T follicular helper cell (primary cell): ENCODE measurements around the gene HPCAL1.
"Not testable (repeated sequence)": the region's sequence is repeated elsewhere in the genome, so short reads cannot be mapped to it uniquely, and the experiment has no call there.

ENCODE experiments used
- DNase-seq: peaks from one replicate; pipeline ENCODE4 v3.0.0-alpha.2; 2020; ENCODE audit warnings: low read depth
- total RNA-seq, 2 experiments: gene quantifications; one replicate each; lab custom pipeline; 2026; lab: John Stamatoyannopoulos, UW

HPCAL1 gene
- 24.7 to 74.4 reads per million in 2 experiments for total RNA-seq

- DNase-seq, result peak; percentile 72
These were observed at the start of gene HPCAL1 for GRCh38 chr2:10302479-10303180. TSS of gene HPCAL1 (plus strand) at chr2:10302904. CDS start at chr2:10419758, 116,854 bp downstream.

DNA sequence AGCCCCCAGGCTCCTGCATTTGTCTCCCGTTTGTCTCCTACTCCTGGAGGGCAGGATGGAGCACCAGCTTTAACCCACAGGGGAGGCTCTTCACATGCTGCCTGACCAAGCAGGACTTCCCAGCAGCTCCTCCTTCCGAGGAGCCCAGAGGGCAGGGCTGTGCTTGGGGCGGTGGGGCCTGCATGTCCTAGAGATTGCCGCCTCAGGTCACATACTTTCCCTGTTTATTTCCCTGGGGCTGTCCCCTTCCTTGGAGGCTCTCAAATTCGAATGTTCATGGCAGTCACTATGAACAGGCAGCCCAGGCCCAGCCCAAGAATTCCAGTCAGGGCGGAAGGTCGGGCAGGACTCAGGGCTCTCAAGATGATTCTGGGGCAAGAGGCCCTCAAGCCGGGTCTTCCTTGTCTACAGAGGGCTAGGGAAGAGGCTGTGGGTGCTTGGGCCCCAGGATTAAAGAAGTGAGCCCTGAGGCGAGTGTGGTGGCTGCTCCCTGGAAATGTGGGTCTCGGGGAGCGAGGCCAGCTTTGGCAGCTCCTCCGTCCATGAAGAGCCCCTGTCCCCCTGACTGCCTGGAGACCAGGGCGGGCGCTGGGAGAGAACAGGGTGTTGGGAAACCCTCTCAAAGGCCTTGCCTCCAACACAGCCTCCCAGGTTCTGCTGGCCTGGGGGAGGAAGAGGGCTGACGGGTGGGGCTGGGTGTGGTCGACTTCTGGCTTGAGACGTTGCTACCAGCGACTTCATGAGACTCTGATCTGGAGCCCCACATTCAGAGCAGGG is 48.9 kb upstream of the HPCAL1 start:
- DNase-seq, result no peak

- no peak for DNase-seq
These were observed 48.1 kb upstream of the HPCAL1 start for GRCh38 chr2:10254373-10255188.

DNA sequence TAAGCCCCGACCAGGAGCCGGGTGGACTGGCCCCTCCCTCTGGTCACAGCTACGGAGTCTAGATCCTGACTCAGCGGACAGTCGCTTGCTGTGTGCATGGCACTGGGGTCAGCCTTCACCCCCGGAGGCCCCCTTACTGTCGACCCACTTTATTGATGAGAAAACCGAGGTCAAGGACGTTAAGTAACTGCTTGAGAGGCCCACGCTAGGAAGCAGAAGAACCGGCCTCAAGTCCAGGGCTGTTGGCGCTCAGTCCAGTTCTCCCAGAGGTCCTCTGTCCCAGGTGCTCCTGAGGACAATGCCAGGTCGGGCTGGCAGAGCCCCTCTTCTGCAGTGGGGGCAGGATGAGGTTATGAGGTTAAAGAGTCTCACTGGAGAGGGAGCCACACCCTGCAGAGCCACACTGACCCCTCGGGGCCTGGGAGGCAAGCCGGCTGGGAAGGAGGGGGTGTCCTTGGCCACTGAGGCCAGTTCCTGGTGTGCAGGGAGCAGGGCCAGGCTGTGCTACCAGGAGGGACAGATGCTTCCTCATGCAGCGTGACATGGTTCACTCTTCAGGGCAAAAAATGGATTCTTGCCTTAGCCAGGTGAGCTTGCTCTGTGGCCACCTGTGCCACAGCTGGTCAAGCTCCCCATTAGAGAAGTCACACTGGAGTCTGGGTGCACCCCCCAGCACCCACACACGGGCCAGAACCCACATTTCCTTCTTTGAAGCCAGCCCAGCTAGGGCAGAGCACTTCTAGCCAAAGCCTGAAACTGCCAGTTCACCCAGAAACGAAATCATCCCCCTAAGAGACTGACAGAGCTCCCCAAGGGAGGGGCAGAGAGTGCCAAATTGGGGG is 47.3 kb upstream of the HPCAL1 start:
- no peak for DNase-seq

DNA sequence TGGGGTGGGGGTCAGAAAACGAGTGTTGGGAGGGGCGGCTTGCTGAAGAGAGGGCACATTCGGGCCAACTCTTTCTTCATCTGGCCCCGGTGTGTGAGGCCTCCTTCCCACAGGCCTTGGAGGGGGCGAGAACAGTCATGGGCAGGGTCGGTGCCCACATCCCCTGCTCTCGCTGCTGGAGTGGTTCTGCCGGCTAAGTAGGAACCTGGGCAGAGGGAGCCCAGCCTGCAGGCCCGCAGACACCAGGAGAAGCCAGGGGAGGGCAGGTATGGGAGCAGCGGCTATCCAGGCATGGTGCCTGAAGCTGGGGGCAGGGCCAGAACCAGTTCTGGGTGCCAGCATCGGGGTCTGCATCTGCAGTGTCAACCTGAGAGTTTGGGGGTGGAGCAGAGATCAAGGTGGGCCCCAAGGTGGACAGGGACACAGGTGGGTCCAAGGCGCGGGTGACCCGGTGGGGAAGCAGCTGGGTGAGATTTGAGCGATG is 46.6 kb upstream of the HPCAL1 start:
- DNase-seq, result no peak

DNA sequence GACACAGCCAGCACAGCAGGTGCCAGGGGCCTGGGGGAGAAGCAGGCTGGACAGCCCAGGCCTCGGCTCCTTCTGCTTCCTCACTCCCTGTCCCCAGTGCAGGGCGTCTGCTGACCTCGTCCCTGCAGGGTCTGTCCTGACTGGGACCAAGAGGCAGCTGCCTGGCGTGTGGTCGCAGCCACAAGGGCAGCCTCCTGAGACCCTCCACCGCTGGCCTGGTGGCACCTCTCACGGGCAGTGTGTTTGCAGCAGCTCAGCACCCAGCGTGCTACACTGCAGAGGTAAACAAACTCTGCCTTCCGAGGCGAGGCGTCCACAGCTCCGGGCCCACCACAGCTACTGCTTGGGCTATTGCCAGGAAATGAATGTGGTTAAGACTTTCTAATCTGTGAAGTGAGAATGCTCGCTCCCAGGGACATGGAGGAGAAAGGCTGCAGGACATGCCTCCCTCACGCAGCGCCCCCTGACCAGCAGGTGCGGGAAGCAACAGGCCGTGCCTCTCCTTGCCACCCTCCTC is 46.1 kb upstream of the HPCAL1 start:
- DNase-seq, result no peak

GRCh38 chr2:10257036-10257435 is 45.7 kb upstream of the HPCAL1 start:
- no peak for DNase-seq

DNA sequence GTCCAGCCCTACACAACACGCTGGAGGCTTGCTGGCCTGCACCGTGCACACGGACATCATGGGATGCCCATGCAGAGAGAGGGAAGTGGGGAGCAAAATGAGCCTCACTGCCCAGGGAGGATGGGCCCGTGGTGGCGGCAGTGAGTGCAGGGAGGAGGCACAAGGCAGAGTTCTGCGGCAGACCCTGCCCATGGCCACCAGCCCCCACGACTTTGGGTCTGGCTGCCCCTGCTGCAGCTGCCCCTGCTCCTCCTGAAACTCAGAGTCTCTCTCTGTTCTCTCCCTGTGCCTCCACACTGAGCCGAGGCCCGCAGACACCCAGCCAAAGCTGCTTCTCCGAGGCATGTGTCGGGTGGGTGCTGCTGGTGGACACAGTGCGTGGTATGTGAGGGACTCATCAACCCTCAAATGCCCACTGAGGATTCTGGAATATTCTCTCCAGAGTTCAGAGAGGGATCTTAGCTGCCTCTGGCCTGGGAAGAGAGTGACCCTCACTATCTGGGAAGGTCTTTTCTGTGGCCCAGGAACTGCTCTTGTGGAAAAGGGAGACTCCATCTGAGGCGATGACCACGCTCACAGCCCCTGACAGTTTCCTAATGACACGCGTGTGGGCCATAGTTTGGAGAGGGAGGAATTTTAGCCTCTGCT is 45.1 kb upstream of the HPCAL1 start:
- DNase-seq, result no peak

GRCh38 chr2:10258326-10258725 is 44.4 kb upstream of the HPCAL1 start:
- DNase-seq, result no peak

GRCh38 chr2:10258726-10259125 is 44.0 kb upstream of the HPCAL1 start:
- DNase-seq, result no peak

DNA sequence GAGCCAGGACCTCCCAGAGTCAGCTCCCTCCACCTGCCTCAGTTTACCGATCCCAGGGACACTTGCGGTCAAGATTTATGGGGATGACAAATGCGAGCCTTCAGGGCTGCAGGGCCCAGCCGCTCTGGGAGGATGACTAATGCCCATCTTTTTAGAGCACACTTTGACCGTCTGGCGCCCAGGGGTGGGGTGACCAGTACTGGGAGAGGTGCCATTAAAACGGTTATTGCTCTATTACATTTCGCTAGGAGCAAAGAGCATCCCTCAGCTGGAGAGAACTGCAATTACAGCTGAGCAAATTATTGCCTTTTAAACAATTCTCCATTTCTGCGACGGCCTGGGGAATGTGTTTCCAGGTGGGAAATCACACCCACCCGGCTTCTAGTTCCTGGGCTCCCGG is 42.6 kb upstream of the HPCAL1 start:
- no peak for DNase-seq

GRCh38 chr2:10263526-10263925 is 39.2 kb upstream of the HPCAL1 start:
- not testable (repeated sequence) for DNase-seq

- DNase-seq, result no peak
These were observed 38.0 kb upstream of the HPCAL1 start for GRCh38 chr2:10264506-10265328.

- DNase-seq, result no peak
These were observed 37.2 kb upstream of the HPCAL1 start for GRCh38 chr2:10265329-10266132.

DNA sequence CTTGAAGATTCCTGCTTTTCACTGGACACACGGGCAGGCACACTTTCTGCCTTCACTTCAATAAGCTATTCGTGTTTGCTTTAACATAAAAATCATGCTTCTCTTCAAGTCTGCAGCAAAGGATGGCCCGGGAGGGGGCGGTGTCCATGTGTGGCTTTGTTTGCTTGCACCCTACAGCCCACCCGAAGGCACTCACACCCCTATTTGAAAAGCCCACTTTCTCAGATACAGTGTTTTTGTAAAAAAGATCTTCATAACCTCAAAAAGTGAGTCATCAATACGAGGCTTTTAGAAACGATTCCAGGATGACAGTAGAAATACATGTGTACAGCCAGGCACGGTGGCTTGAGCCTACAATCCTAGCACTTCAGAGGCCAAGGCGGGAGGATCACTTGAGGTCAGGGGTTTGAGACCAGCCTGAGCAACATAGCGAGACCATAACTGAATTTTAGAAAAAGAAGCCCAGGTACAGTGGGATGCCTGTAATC is 36.5 kb upstream of the HPCAL1 start:
- no peak for DNase-seq

- no peak for DNase-seq
These were observed 35.7 kb upstream of the HPCAL1 start for GRCh38 chr2:10267036-10267435.

DNA sequence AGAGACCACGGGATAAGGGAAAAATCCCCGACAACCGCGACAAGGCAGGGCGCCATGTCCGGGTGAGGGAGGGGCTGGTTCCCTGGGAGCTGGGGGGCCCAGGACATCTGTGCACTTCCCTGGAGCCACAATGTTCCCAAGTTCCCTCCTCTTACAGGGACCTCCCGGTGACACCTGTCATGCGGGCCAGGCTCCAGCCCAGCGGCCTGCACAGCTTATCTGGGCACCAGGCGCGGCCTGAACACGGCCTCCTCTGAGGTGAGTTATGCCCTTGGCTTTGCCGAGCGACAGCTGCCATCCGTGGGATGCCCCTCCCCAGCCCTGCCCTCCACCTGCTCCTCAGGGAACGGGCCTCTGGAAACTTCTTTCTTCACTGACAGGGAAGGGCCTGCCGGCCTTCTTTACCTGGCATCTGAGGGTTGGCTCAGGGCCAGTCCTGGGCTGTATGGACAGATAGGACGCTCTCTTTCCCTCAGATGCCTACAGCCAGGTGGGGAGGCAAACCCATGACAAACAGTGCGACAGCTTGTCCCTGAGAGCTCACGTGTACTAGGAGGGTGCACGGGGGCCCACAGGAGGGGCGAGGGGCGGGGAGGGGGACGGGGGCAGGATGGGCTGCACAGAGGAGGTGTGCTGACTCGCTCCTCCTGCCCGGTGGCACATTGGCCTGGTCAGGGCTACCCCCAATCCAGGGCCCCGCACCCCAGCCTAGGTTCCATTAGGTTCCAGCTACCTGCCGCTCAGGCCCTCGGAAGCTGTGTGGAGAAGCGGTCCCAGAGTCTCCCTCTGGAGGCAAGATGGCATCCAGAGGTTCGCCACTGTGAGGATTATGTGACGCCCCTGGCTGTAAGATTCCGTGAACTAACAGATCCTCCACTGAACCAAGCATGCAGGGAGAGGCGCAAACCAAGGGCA is 34.9 kb upstream of the HPCAL1 start:
- DNase-seq, result no peak

DNA sequence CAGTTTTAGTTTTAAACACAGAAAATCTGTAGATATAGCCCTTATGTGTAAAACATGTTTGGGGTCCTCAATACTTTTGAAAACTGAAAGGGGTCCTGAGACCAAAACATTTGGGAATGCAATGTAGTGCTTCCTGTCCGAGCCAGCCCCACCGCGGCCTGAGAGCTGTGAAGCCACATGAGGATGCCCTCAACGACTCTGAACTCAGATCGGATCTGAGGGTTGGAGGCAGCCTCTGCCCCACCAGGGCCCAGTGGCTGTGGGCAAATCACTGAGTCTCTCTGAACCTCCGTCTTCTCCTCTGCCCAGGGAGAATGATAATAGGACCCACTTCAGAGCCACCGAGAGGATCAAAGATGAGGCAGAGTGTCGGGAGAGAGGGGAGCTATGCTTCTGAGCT is 33.4 kb upstream of the HPCAL1 start:
- no peak for DNase-seq
